GM19351 (cell line): ENCODE results near the gene PPP2R5D.
"Not testable (repeated sequence)": the region's sequence is repeated elsewhere in the genome, so short reads cannot be mapped to it uniquely, and the experiment has no call there.

Experiments used
- ATAC-seq: cut with Tn5 transposase; IDR thresholded peaks from one replicate; pipeline ENCODE4 v1.9.1; 2021; ENCODE audit warnings: mild to moderate bottlenecking, moderate library complexity; ENCODE audit not compliant: unreplicated experiment

Gene PPP2R5D

DNA sequence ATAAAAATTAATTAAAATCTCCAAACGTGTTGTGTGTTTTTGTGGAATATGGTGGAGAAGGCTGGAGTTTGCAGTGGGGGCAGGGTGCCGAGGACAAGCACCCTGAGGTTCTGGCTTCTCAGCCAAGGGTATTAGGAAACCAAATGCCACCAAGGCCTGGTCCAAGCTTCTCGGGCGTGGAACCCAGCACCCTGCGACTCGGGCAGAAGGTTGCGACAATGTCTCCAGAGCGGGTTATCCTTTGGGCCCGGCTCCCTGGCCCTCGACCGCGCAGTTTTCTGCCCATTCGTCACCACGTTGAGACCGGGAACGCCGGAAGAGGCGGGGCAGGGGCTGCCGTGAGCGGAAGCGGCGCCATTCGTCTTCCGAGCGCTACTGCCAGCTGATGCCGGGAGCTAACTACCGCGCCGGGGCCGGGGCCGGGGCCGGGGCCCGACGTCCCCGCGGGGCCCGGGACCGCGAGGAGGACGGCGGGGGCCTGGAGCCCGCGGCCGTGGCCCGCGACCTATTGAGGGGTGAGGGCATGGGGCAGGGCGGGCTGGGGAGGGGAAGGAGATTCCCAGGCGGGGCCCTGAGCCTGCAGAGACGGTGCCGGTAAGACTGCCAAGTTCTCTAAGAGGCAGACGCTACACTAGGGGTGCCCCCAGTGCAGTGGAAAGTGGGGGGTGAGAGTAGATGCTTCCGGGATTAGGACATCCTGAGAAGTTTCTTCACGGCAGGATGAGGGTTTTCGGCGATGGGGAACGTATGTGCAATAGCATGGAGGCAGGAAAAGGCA is 37.1 kb downstream of the PPP2R5D start, which contains the start of gene RRP36:
Gene RRP36 (plus strand): TSS at position 354 of the 778 bp plus-strand sequence. CDS start 32 bp downstream, at position 386.
- ATAC-seq = peak; percentile 76

DNA sequence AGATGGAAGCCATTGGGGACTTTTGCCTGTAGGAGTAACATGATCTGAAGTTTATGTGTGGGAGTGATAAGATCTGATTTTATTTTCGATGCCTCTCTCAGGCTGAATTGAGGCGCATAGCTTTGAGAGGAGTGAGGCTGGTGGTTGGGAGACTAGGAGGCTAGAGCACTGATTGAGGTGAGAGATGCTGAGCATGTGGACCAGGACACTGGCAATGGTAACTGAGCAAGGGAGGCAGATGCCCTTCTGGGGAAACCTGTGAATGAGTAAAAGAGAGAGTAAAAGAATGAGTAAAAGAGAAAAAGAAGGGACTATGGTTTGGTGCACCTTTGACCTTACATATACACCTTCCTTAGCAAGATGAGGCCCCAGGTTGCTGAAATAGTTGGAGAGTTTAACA is 40.1 kb downstream of the PPP2R5D start:
- ATAC-seq = no peak

DNA sequence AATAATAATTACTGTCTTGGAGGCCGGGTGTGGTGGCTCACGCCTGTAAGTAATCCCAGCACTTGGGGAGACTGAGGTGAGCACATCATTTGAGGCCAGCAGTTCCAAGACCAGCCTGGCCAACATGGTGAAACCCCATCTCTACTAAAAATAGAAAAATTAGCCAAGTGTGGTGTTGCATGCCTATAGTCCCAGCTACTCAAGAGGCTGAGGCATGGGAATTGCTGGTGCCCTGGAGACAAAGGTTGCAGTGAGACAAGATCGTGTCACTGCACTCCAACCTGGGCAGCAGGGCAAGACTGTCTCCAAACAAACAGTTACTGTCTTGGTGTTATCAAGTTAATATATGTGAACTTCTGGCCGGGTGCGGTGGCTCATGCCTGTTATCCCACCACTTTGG is 42.0 kb downstream of the PPP2R5D start:
- no peak for ATAC-seq

DNA sequence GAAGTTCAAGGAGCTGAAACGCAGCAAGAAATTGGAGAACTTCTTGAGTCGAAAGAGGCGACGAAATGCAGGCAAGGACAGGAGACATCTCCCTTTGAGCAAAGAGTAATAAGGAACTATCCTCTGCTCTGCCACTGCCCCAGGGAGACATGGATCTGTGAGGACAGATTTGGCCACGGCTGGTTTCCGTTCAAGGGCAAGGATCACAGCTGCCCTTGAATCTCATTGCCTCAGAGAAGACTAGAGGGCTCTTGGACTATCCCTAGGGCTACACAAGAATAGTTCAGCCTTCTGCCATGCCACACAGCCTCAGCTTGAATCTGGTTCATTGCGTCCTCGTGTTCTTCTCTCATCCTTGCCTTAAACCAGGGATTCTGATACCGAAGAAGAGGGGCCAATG is 44.8 kb downstream of the PPP2R5D start:
- ATAC-seq = no peak

DNA sequence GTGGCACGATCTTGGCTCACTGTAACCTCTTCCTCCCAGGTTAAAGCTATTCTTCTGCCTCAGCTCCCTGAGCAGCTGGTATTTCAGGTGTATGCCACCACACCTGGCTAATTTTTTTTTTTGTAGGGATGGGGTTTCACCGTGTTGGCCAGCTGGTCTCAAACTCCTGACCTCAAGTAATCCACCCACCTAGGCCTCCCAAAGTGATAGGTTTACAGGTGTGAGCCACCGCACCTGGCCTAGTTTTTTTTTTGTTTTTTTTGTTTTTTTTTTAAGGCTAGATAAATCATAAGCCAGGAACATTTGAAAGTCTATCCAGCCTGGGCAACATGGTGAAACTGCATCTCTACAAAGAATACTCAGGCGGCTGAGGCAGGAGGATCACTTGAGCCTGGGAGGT is 48.0 kb downstream of the PPP2R5D start:
- ATAC-seq = no peak

DNA sequence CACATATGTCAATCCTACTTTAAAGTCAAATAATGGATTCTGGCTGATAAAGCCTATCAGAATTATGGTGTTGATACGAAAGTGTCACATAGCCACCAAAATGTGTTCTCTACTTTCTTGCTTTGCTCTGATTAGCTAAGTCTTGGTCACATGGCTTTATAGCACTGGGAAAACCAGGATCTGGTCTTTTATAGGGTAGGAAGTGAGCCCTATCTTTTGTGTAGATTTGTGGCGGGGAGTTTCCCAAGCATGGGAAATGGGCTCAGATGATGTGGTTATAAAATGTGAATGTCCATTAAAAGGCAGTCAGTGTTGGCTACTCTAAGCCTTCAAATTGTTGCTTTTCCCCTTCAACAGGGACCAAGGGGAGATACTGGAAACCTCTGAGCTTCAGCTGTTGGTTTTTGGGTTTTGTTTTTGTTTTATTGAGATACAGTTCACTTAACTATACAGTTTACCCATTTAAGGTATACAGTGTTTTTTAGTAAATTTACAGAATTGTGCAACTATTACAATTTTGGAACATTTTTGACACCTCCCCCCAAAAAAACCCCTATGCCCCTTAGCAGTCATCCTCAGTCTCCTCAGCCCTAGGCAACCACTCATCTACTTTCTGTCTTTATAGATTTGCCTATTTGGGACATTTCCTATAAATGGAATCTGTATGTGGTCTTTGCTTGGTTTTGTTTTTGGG is 49.3 kb downstream of the PPP2R5D start:
- no peak for ATAC-seq

DNA sequence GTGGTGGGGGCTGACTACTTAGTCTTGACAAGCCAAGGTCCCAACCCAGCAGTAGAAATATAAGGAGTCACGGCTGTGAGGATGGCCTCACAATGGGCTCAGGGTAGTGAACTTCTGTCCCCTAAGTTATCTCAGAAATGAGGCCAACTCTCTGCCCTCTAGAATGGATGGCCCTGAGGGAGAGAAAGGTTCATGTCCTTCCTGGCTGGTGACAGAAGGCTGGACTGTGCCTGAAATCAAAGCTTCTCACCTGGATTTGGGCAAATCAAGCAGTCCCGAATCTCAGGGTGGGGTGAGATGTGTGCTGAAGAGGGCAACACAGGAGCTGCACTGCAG is 49.8 kb downstream of the PPP2R5D start:
- no peak for ATAC-seq

DNA sequence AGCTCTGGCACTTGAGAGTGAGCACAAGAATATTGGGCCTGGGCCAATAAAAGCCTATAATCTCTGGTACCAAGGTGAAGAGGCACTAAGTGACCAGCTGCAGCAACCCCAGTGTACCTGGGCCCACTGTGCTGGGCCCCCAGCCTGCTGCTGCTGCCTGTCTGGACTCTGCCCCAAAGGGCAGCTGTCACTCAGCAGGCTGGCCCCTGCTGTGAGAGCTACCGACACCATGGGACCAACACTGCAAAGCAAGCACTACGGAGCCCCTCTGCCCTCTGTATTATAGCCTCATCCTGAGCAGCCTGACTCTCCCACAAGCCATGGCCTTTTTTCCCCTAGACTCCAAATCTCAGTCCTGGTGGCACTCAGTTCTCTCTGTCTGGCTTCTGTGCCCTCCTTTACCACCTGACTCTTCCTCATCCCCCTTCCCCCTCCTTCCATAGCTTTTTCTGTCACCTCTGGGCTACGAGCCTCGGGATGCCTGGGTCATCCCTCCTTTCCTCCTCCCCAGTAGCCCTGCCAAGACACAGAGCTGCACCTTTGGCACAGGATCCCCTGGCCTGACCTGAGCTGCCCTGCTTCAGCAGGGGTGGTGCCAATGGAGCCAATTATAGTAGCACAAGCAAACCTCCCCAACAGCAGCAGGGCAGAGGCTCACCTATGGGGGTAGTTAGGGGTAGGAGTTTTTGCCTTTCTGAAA is 51.3 kb downstream of the PPP2R5D start:
- no peak for ATAC-seq

DNA sequence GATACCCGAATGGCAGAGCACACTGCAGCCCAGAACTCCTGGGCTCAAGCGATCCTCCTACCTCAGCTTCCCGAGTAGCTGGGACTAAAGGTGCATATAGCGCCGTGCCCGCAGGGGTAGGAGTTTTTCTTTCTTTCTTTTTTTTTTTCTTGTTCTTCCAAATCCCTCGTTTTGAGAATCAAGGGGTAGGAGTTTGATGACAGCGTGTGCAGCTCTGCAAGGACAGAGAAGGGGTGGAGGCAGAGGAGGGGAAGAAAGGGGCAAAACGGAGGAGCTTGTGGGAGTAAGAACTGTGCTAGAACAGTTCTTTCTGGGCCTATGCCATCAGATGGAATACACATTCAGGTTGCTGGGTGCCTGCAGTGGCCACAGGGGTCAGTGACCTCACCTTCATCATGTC is 52.3 kb downstream of the PPP2R5D start:
- no peak for ATAC-seq

DNA sequence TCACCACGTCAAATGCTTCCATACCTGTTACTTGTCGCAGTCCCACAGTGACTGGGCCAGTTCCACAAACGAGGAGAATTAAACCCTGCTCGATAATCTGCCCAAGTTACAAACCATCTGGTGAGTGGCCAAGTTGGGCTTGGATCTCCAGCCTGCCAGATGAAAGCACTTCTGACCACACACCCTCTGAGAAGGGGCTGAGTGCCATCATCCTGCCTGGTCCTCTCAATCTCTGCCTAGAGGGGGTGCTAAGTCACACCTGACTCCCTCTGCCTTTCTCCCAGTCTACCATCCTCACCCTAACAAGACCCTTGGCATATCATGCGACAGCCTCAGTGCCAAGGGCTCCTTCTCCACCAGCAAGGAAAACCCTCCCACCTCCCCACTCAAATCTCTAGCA is 52.8 kb downstream of the PPP2R5D start:
- ATAC-seq = no peak

DNA sequence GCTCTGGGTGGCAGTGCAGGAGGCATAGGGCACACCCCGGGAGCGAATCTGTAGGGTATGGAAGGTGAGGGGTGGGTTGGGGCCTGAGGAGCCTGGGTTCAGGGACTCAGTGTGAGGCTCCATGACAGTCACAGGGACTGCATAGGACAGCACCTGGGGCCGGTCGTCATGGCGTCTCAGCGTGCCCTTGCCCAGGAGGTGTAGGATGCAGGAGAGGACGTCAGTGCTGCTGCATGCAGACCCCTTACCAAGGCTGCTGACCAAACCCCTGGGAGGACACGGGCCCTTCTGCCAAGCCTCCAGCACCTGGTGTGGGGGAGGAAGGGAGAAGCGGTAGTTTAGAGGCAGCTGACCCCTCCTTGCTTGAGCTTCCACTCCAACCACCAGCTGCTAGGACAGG is 53.3 kb downstream of the PPP2R5D start:
- ATAC-seq = no peak

DNA sequence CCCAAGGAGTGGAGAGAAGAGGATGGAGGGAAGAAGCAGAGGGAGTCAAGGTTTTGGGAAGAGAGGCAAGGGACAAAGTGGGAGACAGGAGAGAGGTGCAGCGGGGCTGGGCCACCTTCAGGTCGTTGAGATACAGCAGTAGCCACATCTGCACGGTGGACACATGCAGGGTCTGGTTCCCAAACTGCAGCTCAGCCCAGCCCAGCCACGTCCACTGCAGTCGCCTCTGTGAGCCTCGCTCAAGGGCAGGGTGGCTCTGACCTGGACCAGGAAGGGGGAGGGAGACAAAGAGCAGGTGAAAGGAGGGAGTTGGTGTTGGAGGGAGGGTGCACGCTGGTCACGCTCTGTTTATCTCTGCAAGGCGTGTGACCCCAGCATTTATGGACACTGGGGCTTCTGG is 54.4 kb downstream of the PPP2R5D start:
- ATAC-seq = no peak

DNA sequence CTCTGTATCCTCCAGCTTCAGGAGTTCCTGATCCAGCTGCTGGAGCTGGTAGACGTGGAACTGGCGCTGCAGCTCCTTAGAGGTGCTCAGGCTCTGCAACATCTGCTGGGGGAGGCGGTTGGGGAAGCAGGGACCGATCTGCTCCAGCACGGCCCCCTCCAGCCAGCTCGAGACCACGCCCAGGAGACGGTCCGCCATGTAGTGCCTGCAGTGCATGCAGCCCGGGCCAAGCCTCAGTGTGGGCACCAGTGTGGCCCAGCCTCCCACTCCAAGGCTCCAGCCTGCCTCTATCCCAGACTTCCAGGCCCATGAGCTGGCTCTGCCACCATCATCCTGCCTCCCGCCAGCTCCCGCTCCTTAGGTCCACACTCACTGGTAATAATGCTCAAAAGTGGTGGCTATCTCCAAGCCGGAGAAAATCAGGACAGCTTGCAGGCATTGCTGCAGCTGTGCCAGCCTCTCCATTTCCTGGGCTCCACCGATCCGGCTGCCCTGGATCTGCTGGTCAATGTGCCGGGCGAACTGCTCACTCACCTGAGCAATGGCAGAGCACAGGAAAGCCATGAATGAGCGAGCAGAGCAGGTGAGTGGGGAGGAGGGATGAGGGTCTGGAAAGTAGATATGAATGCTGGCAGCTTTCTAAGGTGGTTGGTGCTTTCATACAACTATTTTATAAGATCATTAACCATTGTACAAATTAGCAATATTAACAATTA is 56.3 kb downstream of the PPP2R5D start:
- no peak for ATAC-seq

DNA sequence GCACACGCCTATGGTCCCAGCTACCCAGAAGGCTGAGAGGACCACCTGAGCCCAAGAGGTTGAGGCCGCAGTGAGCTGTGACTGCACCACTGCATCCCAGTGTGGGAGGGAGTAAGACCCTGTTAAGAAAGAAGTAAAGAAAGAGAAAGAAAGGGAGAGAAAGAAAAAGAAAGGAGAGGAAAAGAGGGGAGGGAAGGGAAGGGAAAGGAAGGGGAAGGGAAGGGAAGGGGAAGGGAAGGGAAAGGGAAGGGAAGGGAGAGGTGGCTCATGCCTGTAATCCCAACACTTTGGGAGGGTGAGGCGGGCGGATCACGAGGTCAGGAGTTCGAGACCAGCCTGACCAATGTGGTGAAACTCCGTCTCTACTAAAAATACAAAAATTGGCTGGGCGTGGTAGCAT is 57.1 kb downstream of the PPP2R5D start:
- ATAC-seq = not testable (repeated sequence)

DNA sequence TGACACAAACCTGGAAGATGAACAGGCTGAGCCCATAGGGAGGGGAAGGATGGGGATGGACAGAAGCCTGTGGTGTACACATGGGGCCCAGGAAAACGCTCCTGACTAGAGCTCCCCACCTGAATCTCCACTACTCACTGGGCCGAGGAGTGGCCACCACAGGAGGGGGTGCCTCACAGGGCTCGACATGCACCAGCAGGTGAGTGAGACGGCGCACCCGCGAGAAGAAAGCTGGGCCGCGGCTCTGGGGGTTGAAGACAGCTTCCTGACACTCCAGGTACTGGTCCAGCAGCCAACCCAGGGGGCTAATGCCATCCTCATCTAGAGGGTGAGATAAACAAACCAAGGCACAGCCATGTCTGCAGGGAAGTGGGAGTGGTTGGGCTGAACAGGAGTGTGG is 58.9 kb downstream of the PPP2R5D start:
- no peak for ATAC-seq

DNA sequence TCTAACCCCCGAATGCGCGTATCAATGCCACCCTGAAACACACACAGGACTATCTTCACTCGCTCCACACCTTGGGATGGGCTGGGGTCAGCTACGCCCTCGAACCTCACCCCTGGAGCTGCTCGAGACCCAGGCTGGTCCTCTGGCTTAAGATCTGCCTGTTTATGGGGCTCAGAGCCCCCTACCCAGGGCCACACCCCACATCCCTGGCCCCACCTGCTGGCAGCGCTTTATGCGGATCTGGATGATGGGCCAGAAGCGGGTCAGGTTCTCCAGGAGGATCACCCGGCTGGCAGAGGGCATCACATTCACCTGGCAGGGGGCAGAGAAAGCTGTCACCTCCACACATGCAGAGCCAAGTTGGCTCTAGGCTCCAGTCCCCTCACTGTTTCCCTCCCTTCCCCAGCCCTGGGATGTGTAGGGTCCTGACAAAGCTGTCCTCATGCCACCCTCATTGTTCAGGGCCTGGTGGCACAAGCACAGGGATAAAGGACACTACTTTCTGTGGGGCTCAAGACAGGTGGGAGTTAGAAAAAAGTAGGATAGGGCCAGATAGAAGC is 61.1 kb downstream of the PPP2R5D start:
- ATAC-seq = no peak

DNA sequence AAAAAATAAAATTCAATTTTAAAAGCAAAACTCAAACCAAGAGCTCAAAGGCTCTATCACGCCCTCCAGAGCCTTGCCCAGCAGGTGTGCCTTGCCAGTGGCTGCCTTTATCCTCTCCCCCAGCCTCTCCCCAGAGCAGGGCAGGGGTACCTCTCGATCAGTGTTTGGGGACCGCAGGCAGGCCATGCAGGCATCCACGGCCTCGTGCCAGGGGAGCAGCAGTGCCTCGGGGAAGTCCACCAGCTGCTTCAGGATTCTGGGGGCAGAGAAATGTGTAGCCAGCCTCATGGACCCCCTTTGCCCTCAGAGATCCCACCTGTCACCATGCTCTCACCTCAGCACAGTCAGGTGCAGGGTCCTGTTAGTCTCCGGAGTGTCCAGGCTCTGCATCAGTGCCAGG is 63.6 kb downstream of the PPP2R5D start:
- ATAC-seq = no peak

DNA sequence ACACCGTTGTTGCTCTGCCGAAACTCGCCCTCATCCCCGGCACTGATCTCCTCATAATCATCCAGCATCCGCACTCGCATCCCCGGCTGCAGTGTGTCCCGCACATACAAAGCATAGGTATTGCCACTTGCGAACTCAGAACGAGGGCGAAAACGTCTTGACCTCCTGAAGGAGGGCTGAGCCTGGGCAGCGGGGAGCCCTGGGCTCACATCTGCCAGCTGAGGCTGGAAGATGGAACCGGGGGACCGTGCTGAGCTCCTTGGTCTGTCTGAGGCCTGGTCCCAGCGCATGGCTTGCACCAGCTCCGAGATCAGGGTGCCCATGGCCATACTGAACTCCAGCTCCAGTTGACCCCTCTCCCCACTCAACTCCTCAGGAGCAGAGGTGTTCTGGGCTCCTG is 66.6 kb downstream of the PPP2R5D start:
- no peak for ATAC-seq

DNA sequence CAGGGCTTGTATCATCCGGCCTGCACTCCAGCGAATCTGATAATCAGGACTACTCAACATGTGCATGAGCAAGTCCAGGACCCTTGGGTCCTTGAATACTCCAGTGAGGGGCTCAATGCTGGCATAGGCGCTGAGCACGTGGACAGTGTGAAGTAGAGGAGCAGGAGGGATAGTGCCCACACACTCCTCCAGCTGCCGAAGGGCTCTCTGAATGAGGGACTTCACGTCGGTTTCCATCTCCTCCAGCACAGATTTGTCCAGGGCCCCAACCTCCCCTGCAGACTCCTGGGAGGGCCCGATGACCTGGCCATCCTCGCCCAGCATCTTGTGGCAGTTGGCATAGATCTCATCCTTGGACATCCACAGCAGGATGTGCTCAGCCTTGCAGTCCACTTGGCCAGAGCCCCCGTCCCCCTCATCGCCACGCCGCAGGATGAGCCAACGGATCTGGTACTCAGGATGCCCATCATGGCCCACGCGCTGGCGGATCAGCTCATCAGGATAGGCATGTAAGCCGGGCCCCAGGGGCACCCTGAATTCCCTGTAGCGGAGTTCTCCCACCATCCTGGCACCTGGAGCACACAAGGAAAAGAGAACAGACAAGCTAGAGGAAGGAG is 68.0 kb downstream of the PPP2R5D start:
- no peak for ATAC-seq

DNA sequence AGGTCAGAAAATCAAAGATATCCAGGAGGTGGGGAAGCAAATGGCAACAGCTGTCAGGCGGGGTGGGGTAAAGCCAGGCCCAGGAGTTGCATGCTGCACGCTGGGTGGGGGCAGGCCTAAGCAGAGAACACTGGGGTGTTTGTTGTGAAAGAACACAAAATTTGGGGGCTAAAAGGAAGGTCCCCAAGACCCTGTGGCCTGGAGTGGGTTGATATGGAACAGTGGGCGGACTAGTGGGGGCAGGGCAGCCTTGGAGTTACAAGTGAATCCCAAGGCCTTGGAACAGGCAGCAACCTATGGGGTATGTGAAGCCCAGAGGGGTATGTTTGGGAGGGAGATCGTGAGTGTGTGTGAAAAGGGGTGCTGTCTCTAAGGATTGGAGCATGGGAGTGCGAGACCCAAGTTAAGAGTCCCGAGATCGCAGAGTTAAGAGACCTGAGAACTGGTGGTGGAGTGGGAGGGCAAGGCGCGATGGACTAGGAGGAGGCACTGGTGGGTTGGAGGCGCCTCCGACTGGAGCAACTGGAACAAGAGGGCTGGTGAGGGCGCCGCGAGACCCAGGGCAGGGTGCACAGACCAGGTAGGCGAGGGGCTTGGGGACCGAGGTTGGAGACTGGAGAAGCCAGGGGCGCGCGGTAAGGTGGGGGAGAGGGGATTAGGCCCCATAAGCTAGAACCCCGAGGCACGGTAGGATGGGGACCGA is 68.6 kb downstream of the PPP2R5D start:
- ATAC-seq = peak; percentile 33
